IMR-90 (cell line): ENCODE data around the gene BGN. TPM values are rescaled to one million over a fixed set of nuclear protein-coding genes. Genes with fewer than 3 reads are reported as not detected.

ENCODE experiments used
- ATAC-seq: fragments of 200-7000 bp; cut with Tn5 transposase; 2 replicates; pipeline ENCODE4 v1.9.1; 2020; ENCODE audit warnings: low read depth, mild to moderate bottlenecking, moderate library complexity
- BruUV-seq: library from RNA; stranded (reverse); fragments of 400-500 nt; replicated peaks from 2 replicates; lab custom pipeline; 2021; lab: Mats Ljungman, UMichigan
- CTCF ChIA-PET: fragments of 300-600 bp; formaldehyde crosslinking; extraction: SDS; loops from one replicate; lab custom pipeline; 2021; ENCODE audit warnings: antibody characterized with exemption; lab: Yijun Ruan, JAX
- POLR2A ChIA-PET: fragments of 300-600 bp; sonication (Branson Sonifier 250); formaldehyde crosslinking; loops from one replicate; lab custom pipeline; 2022; ENCODE audit warnings: antibody characterized with exemption; ENCODE audit not compliant: unreplicated experiment; lab: Charles Lee
- DNase-seq: peaks from one replicate; pipeline ENCODE4 v3.0.0; 2013
- H2AFZ ChIP-seq: replicated peaks from 2 replicates; pipeline ENCODE3; 2013; ENCODE audit warnings: low read length, mild to moderate bottlenecking; ENCODE audit not compliant: poor library complexity
- H2AK5ac ChIP-seq: 2 replicates; pipeline ENCODE4 v1.6.1; 2013; ENCODE audit warnings: low read depth, low read length, inconsistent platforms
- H2AK9ac ChIP-seq: replicated peaks from 2 replicates; pipeline ENCODE3; 2013; ENCODE audit warnings: mild to moderate bottlenecking, low read depth, low read length, moderate library complexity; ENCODE audit not compliant: poor library complexity
- H2BK120ac ChIP-seq: 2 replicates; pipeline ENCODE4 v1.6.1; 2013; ENCODE audit warnings: low read depth, low read length, inconsistent platforms
- H2BK15ac ChIP-seq: 3 replicates; pipeline ENCODE4 v1.6.1; 2013; ENCODE audit warnings: low read depth, low read length, inconsistent platforms
- H2BK20ac ChIP-seq: 2 replicates; pipeline ENCODE4 v1.6.1; 2013; ENCODE audit warnings: low read depth, mild to moderate bottlenecking, inconsistent platforms, low read length, moderate library complexity
- H2BK5ac ChIP-seq: 2 replicates; pipeline ENCODE4 v1.6.1; 2013; ENCODE audit warnings: mild to moderate bottlenecking, low read depth, low read length, inconsistent platforms; ENCODE audit not compliant: poor library complexity, severe bottlenecking
- H3K14ac ChIP-seq: replicated peaks from 2 replicates; pipeline ENCODE4 v1.6.1; 2013; ENCODE audit warnings: low read depth, low read length, inconsistent platforms
- H3K18ac ChIP-seq: 2 replicates; pipeline ENCODE4 v1.6.1; 2013; ENCODE audit warnings: low read depth, low read length, control low read depth
- H3K23ac ChIP-seq: 2 replicates; pipeline ENCODE4 v1.6.1; 2013; ENCODE audit warnings: low read depth, low read length, inconsistent platforms
- H3K27ac ChIP-seq: 2 replicates; pipeline ENCODE4 v1.5.1; 2013; ENCODE audit warnings: mild to moderate bottlenecking, control low read depth, low read length; ENCODE audit not compliant: insufficient read depth
- H3K27me3 ChIP-seq: 2 replicates; pipeline ENCODE4 v1.6.1; 2013; ENCODE audit warnings: low read length; ENCODE audit not compliant: control insufficient read depth, insufficient read depth
- H3K36me3 ChIP-seq: 2 replicates; pipeline ENCODE4 v1.6.1; 2013; ENCODE audit warnings: low read length, mixed read lengths; ENCODE audit not compliant: control insufficient read depth, insufficient read depth
- H3K4ac ChIP-seq: 2 replicates; pipeline ENCODE4 v1.6.1; 2013; ENCODE audit warnings: low read depth, low read length, inconsistent platforms
- H3K4me1 ChIP-seq: 2 replicates; pipeline ENCODE4 v1.6.1; 2013; ENCODE audit warnings: low read length, mixed read lengths; ENCODE audit not compliant: control insufficient read depth, insufficient read depth
- H3K4me2 ChIP-seq: 2 replicates; pipeline ENCODE4 v1.6.1; 2013; ENCODE audit warnings: low read depth, mild to moderate bottlenecking, control low read depth, low read length, moderate library complexity
- H3K4me3 ChIP-seq: 2 replicates; pipeline ENCODE4 v1.5.1; 2013; ENCODE audit warnings: low read depth, mild to moderate bottlenecking, control low read depth, low read length, moderate library complexity; ENCODE audit not compliant: insufficient read depth
- H3K56ac ChIP-seq: 2 replicates; pipeline ENCODE4 v1.6.1; 2013; ENCODE audit warnings: low read length, inconsistent platforms; ENCODE audit not compliant: insufficient read depth; ENCODE audit errors: extremely low read depth
- H3K79me1 ChIP-seq, 2 experiments: 2 replicates each; pipeline ENCODE4 v1.6.1; 2013; ENCODE audit warnings: low read length in 2 of 2, inconsistent platforms in 1 of 2, low read depth in 1 of 2
- H3K9ac ChIP-seq: 2 replicates; pipeline ENCODE4 v1.6.1; 2013; ENCODE audit warnings: low read depth, low read length, control low read depth
- H3K9me1 ChIP-seq: 2 replicates; pipeline ENCODE4 v1.6.1; 2013; ENCODE audit warnings: low read length, inconsistent platforms; ENCODE audit not compliant: insufficient read depth
- H3K9me3 ChIP-seq: 2 replicates; pipeline ENCODE4 v1.6.1; 2013; ENCODE audit warnings: low read length; ENCODE audit not compliant: control insufficient read depth, insufficient read depth
- H4K20me1 ChIP-seq: 2 replicates; pipeline ENCODE4 v1.6.1; 2013; ENCODE audit warnings: low read length, inconsistent platforms; ENCODE audit not compliant: insufficient read depth
- H4K5ac ChIP-seq: 2 replicates; pipeline ENCODE4 v1.6.1; 2013; ENCODE audit warnings: mild to moderate bottlenecking, low read depth, low read length, control low read depth
- H4K8ac ChIP-seq, 2 experiments: 2 replicates each; pipeline ENCODE4 v1.6.1; 2013; ENCODE audit warnings: low read depth in 2 of 2, low read length in 2 of 2, control low read depth in 1 of 2, inconsistent platforms in 1 of 2
- H4K91ac ChIP-seq: 2 replicates; pipeline ENCODE4 v1.6.1; 2013; ENCODE audit warnings: low read depth, low read length, inconsistent platforms; ENCODE audit not compliant: insufficient read depth
- CEBPB ChIP-seq: IDR thresholded peaks from 2 replicates; pipeline ENCODE4 v1.6.1; 2012; ENCODE audit warnings: low read depth, low read length, improper control_type of control experiment
- SMC3 ChIP-seq: fragments of 150-350 bp; IDR thresholded peaks from 2 replicates; pipeline ENCODE4 v1.6.1; 2016; ENCODE audit warnings: low read depth, mild to moderate bottlenecking, antibody characterized with exemption, low read length, moderate library complexity
- WGBS, 2 experiments: methylation state at CpG; one replicate each; pipeline versions ENCODE4 v1.1.5 to v1.1.7; 2013; ENCODE audit warnings: missing lambda C conversion rate in 2 of 2; ENCODE audit not compliant: insufficient read length in 1 of 2; ENCODE audit errors: extremely low coverage in 2 of 2; 5-methylcytosine and 5-hydroxymethylcytosine counted together
- dilution Hi-C: fragments of 300-500 bp; cut with HindIII; formaldehyde crosslinking; loops from one replicate; pipeline ENCODE4 v1.14.3; 2018; ENCODE audit warnings: low sequenced_read_pairs; ENCODE audit not compliant: unreplicated experiment
- in situ Hi-C: fragments of 300-500 bp; cut with MboI; formaldehyde crosslinking; loops from 3 replicates; pipeline ENCODE4 v1.14.3; 2019; ENCODE audit warnings: low sequenced_read_pairs, inconsistent platforms, mixed read lengths
- intact Hi-C: fragments of 100-400 bp; cut with micrococcal nuclease; formaldehyde crosslinking; loops from 2 replicates; pipeline ENCODE4 v1.10.0; 2022
- polyA plus RNA-seq, 3 experiments: library from polyadenylated mRNA; depleted of rRNA; stranded (reverse); fragments of >200 nt; gene quantifications; 2 replicates each; pipeline ENCODE4 v1.2.3, GENCODE V29; 2012; ENCODE audit warnings: low replicate concordance in 1 of 3
- total RNA-seq: library from RNA; depleted of rRNA; stranded (reverse); fragments of >200 nt; gene quantifications from 2 replicates; pipeline ENCODE4 v1.2.3, GENCODE V29; 2012

BGN gene
- total and polyA plus RNA-seq, 2 of the 4 experiments (the other 2 are of a cell fraction), result 11.3 to 298 TPM

DNA sequence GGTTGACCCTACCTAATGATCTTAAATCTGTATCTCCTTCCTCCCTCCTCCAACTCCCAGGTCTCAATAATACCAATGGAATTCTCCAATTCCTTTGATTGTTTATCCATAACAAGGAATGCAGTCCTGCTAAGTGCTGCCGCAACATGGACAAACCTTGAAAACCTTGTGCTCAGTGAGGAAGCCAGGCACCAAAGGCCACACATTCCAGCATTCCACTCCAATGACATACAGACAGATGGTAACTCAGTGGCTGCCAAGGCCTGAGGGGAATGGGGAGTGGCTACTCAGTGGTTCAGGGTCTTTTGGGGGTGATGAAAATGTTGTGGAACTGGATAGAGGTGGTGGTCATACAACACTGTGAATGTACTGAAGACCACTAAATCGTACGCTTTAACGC lies 34.8 kb upstream of the BGN start:
- Histone ChIP-seq H3K27me3 (no peaks in the 10 kb centered on the region), H3K4me3 (no peak overlapping the region), H3K4me1 (no peaks in the 10 kb centered on the region; the same call in 1 of the 2 replicates), H3K9me3 (no peaks in the 10 kb centered on the region; the same call in 1 of the 2 replicates), H4K5ac (no peak overlapping the region), H3K9ac (no peak overlapping the region), H3K56ac (no peak overlapping the region), H2AK5ac (no peak overlapping the region), H3K79me1 (no peaks in the 10 kb centered on the region), H3K9me1 (no peaks in the 10 kb centered on the region; the same call in 1 of the 2 replicates), H3K18ac (no peak overlapping the region; the same call in 1 of the 2 replicates), H4K20me1 (no peaks in the 10 kb centered on the region), H2BK5ac (peak overlapping the region; percentile 28), H2AFZ (no peak overlapping the region), H2BK120ac (0 out of 2 replicates have a peak overlapping the region, but pooled peaks have one; percentile 30), H2AK9ac (no peak overlapping the region), H3K23ac (no peak overlapping the region), H4K8ac (peak overlapping the region in 1 of 2 experiments; percentile 6; a peak in 1 of 4 replicates), H3K36me3 (peaks cover under 1% of the 10 kb centered on the region; the same call in 1 of the 2 replicates), H2BK20ac (peak overlapping the region; percentile 57; the same call in 1 of the 2 replicates), H3K4me2 (no peak overlapping the region), H2BK15ac (no peak overlapping the region; the same call in 2 of the 3 replicates), H3K4ac (peak overlapping the region; percentile 42; the same call in 1 of the 2 replicates), H3K14ac (no peak overlapping the region), H3K27ac (no peak overlapping the region; the same call in 1 of the 2 replicates), H4K91ac (peak overlapping the region; percentile 45; the same call in 1 of the 2 replicates)
- WGBS, 2 experiments, result 96% methylated on average over 3 of the region's 4 CpGs; no CpG with 5 or more reads in 1 of the 2 experiments
- intact Hi-C loops (loop anchor here (2.0 kb wide), 2 partner anchors 47 to 427 kb away; no protein-coding TSS in a partner anchor), in situ Hi-C loops (loop anchor here (25.0 kb wide), 1 partner anchor 423 kb away; no protein-coding TSS in a partner anchor), dilution Hi-C loops (no loop called here)
- DNase-seq (peak; percentile 79), ATAC-seq (peak; percentile 84)
- ChIA-PET POLR2A (no interaction called here), CTCF (no interaction called here)
- TF ChIP-seq SMC3 (no peak), CEBPB (no peak)
- BruUV-seq, result no TSS peak
